Skeletal muscle satellite cell (primary cell): ENCODE data around the gene LMO7.
A peak's percentile ranks its signal among the peaks of the same experiment; 100 is the strongest.
"Not testable (repeated sequence)": the region's sequence is repeated elsewhere in the genome, so short reads cannot be mapped to it uniquely, and the experiment has no call there.

Experiments used
- H3K27me3 ChIP-seq: 2 replicates; pipeline ENCODE4 v1.7.0; 2013; ENCODE audit warnings: low read length; ENCODE audit not compliant: control insufficient read depth, insufficient read depth
- H3K36me3 ChIP-seq: 2 replicates; pipeline ENCODE4 v1.7.0; 2013; ENCODE audit warnings: mild to moderate bottlenecking, control low read depth, low read length; ENCODE audit not compliant: insufficient read depth
- H3K4me1 ChIP-seq: 2 replicates; pipeline ENCODE4 v1.7.0; 2013; ENCODE audit warnings: low read length; ENCODE audit not compliant: control insufficient read depth, insufficient read depth
- H3K4me2 ChIP-seq: 2 replicates; pipeline ENCODE4 v1.7.0; 2013; ENCODE audit warnings: mild to moderate bottlenecking, low read length
- H3K4me3 ChIP-seq: 2 replicates; pipeline ENCODE4 v1.7.0; 2013; ENCODE audit warnings: low read length
- H3K9ac ChIP-seq: 2 replicates; pipeline ENCODE4 v1.7.0; 2013; ENCODE audit warnings: mild to moderate bottlenecking, low read depth, low read length, moderate library complexity
- H3K9me3 ChIP-seq: replicated peaks from 2 replicates; pipeline ENCODE4 v1.7.0; 2013; ENCODE audit warnings: mild to moderate bottlenecking, control low read depth, low read length

Gene LMO7

DNA sequence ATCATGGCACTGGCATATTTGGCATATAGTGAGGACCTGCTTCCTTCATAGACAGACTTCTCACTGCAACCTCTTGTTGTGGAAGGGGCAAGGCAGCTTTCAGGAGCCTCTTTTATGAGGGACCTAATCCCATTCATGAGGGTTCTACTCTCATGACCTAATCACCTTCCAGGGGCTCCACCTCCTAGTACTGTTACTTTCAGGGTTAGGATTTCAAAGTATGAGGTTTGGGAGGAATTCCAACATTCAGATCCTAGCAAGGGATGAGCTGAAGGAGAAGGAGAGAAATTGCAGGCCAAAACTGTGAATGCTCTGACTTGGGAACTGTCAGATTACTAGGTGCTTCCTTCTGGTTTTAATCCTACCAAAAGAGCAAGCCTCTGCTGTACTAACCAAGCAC lies 87.8 kb downstream of the LMO7 start:
- H3K4me1 ChIP-seq = peaks cover 36% of the 10 kb centered on the region
- peaks cover 14% of the 10 kb centered on the region for H3K36me3 ChIP-seq
- no peaks in the 10 kb centered on the region for H3K9me3 ChIP-seq
- no peak overlapping the region for H3K4me2 ChIP-seq
- no peak overlapping the region for H3K9ac ChIP-seq
- no peak overlapping the region for H3K4me3 ChIP-seq
- no peaks in the 10 kb centered on the region for H3K27me3 ChIP-seq

- no peaks in the 10 kb centered on the region for H3K9me3 ChIP-seq
- H3K36me3 ChIP-seq = peaks cover 5% of the 10 kb centered on the region
- no peaks in the 10 kb centered on the region for H3K27me3 ChIP-seq
- no peak overlapping the region for H3K4me3 ChIP-seq
- H3K9ac ChIP-seq = peak overlapping the region; percentile 7
- H3K4me2 ChIP-seq = peak overlapping the region; percentile 12
- peaks cover 36% of the 10 kb centered on the region for H3K4me1 ChIP-seq
These were observed 88.8 kb downstream of the LMO7 start for GRCh38 chr13:75724752-75725517.

- no peaks in the 10 kb centered on the region for H3K9me3 ChIP-seq
- H3K4me1 ChIP-seq = peaks cover 36% of the 10 kb centered on the region
- H3K9ac ChIP-seq = no peak overlapping the region
- no peaks in the 10 kb centered on the region for H3K27me3 ChIP-seq
- H3K4me2 ChIP-seq = peak overlapping the region; percentile 4
- peaks cover 4% of the 10 kb centered on the region for H3K36me3 ChIP-seq
- no peak overlapping the region for H3K4me3 ChIP-seq
These were observed 89.6 kb downstream of the LMO7 start for GRCh38 chr13:75725736-75726135.

- Histone ChIP-seq H3K27me3 (no peaks in the 10 kb centered on the region), H3K4me3 (no peak overlapping the region), H3K9ac (no peak overlapping the region), H3K9me3 (no peaks in the 10 kb centered on the region), H3K36me3 (peaks cover 4% of the 10 kb centered on the region), H3K4me1 (peaks cover 36% of the 10 kb centered on the region), H3K4me2 (peak overlapping the region; percentile 4)
These were observed 90.2 kb downstream of the LMO7 start for GRCh38 chr13:75726306-75726705.

DNA sequence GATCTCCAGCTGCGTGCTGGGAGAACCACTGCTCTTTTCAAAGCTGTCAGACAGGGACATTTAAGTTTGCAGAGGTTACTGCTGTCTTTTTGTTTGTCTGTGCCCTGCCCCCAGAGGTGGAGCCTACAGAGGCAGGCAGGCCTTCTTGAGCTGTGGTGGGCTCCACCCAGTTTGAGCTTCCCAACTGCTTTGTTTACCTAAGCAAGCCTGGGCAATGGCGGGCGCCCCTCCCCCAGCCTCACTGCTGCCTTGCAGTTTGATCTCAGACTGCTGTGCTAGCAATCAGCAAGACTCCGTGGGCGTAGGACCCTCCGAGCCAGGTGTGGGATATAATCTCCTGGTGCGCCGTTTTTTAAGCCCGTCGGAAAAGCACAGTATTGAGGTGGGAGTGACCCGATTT lies 97.0 kb downstream of the LMO7 start:
- not testable (repeated sequence) for H3K4me1 ChIP-seq, H3K4me2 ChIP-seq, H3K4me3 ChIP-seq

GRCh38 chr13:75736173-75736572 lies 100.0 kb downstream of the LMO7 start:
- no peak overlapping the region for H3K9ac ChIP-seq
- H3K36me3 ChIP-seq = peaks cover 48% of the 10 kb centered on the region
- no peaks in the 10 kb centered on the region for H3K9me3 ChIP-seq
- H3K4me2 ChIP-seq = no peak overlapping the region
- H3K27me3 ChIP-seq = no peaks in the 10 kb centered on the region
- no peak overlapping the region for H3K4me3 ChIP-seq
- peaks cover 24% of the 10 kb centered on the region for H3K4me1 ChIP-seq

More for the DNA sequence above, 97.0 kb downstream of the LMO7 start:
- H3K9ac ChIP-seq, H3K27me3 ChIP-seq, H3K9me3 ChIP-seq: not testable (repeated sequence)
- H3K36me3 ChIP-seq = peaks cover 28% of the 10 kb centered on the region

GRCh38 chr13:75738841-75739240 lies 102.7 kb downstream of the LMO7 start:
- Histone ChIP-seq H3K4me2 (no peak overlapping the region), H3K9ac (no peak overlapping the region), H3K27me3 (no peaks in the 10 kb centered on the region), H3K4me1 (peaks cover 29% of the 10 kb centered on the region), H3K4me3 (no peak overlapping the region), H3K9me3 (no peaks in the 10 kb centered on the region), H3K36me3 (peaks cover 59% of the 10 kb centered on the region)

- H3K9me3 ChIP-seq = no peaks in the 10 kb centered on the region
- peaks cover 54% of the 10 kb centered on the region for H3K36me3 ChIP-seq
- no peak overlapping the region for H3K9ac ChIP-seq
- peaks cover 34% of the 10 kb centered on the region for H3K4me1 ChIP-seq
- H3K27me3 ChIP-seq = no peaks in the 10 kb centered on the region
- H3K4me3 ChIP-seq = no peak overlapping the region
- no peak overlapping the region for H3K4me2 ChIP-seq
These were observed 103.2 kb downstream of the LMO7 start for GRCh38 chr13:75739244-75739868.

- Histone ChIP-seq H3K4me3 (no peak overlapping the region), H3K4me1 (peaks cover 38% of the 10 kb centered on the region), H3K9ac (no peak overlapping the region), H3K4me2 (no peak overlapping the region), H3K36me3 (peaks cover 53% of the 10 kb centered on the region), H3K9me3 (no peaks in the 10 kb centered on the region), H3K27me3 (no peaks in the 10 kb centered on the region)
These were observed 103.9 kb downstream of the LMO7 start for GRCh38 chr13:75740031-75740430.

DNA sequence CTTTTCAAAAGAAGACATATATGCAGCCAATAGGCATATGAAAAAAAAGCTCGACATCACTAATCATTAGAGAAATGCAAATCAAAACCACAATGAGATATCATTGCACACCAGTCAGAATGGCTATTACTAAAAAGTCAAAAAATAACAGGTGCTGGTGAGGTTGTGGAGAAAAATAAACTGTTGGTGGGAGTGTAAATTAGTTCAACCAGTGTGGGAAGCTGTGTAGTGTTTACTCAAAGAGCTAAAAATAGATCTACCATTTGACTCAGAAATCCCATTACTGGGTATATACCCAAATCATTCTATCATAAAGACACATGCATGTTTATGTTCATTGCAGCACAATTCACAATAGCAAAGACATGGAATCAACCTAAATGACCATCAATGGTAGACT lies 106.9 kb downstream of the LMO7 start:
- H3K36me3 ChIP-seq = peaks cover 55% of the 10 kb centered on the region
- not testable (repeated sequence) for H3K9ac ChIP-seq, H3K4me2 ChIP-seq, H3K27me3 ChIP-seq, H3K9me3 ChIP-seq, H3K4me3 ChIP-seq
- H3K4me1 ChIP-seq = peaks cover 31% of the 10 kb centered on the region

DNA sequence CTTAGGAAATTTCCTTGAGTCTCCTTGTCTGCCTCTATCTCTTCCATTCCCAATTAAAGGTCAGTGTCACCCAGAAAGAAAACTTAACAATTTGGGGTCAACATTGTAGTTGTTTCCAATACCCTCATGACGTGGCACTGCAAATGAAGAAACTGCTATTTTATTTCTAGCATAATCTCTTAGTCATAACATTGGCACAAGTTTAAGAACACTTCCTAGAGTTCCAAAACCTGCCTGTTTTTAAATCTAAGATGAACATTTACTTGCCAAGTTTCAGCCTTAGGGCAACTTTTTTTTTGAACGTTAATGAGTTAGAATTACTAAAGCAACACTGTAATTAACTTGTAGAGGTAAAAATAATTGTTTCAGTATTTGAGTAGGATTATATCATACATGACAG lies 108.0 kb downstream of the LMO7 start:
- peaks cover 46% of the 10 kb centered on the region for H3K36me3 ChIP-seq
- no peaks in the 10 kb centered on the region for H3K9me3 ChIP-seq

GRCh38 chr13:75745387-75745786 lies 109.3 kb downstream of the LMO7 start:
- no peak overlapping the region for H3K4me2 ChIP-seq
- H3K9me3 ChIP-seq = no peaks in the 10 kb centered on the region
- H3K9ac ChIP-seq = no peak overlapping the region
- H3K36me3 ChIP-seq = peaks cover 39% of the 10 kb centered on the region
- no peaks in the 10 kb centered on the region for H3K27me3 ChIP-seq
- no peak overlapping the region for H3K4me3 ChIP-seq
- H3K4me1 ChIP-seq = peaks cover 34% of the 10 kb centered on the region

More for the DNA sequence above, 108.0 kb downstream of the LMO7 start:
- Histone ChIP-seq H3K27me3 (no peaks in the 10 kb centered on the region), H3K9ac (no peak overlapping the region), H3K4me3 (no peak overlapping the region), H3K4me1 (peaks cover 33% of the 10 kb centered on the region), H3K4me2 (no peak overlapping the region)
